Measurements from ENCODE around the gene RABEP2.

Gene RABEP2

DNA sequence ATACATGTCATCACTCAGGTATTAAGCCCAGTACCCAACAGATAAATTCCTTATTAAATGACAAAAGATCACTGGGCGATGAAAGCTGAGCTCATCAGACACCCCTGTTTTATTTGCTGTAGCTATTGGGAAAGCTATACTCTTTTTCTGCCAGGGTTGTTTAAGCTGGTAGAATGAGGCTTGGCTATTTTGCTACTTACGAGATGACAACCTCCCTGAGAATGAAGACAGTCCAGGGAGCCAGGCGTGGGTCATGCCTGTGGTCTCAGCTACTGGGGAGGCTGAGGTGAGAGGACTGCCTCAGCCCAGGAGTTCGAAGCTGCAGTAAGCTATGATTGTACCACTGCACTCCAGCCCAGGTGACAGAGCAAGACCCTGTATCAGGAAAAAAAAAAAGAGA, 65.7 kb downstream of the RABEP2 start:
- Histone ChIP-seq H3K36me3 (ENCODE audit: insufficient read depth, low read length) (0 out of 2 replicates have a peak, but pooled peaks cover 3% of the 10 kb centered on the region), H3K4me2 (ENCODE audit: insufficient read depth, low read length) (no peak overlapping the region), H4K20me1 (ENCODE audit: insufficient read depth, low read length) (no peaks in the 10 kb centered on the region), H3K79me2 (ENCODE audit: insufficient read depth, low read length) (peaks cover 27% of the 10 kb centered on the region), H3K4me3 (ENCODE audit: low read depth in 1 of 2, low read length in 2 of 2) (no peak overlapping the region), H3K27me3 (ENCODE audit: insufficient read depth, low read length, poor library complexity) (no peaks in the 10 kb centered on the region), H3K4me1 (ENCODE audit: insufficient read depth, low read length) (peaks cover 13% of the 10 kb centered on the region), H3K27ac (ENCODE audit: low read length) (no peak overlapping the region), H3K9me3 (ENCODE audit: insufficient read depth, low read length, severe bottlenecking) (no peaks in the 10 kb centered on the region), H2AFZ (ENCODE audit: low read depth, low read length) (no peak overlapping the region), H3K9ac (ENCODE audit: low read depth, low read length) (no peak overlapping the region)
- DNase-seq: no peak
- no peak for ATAC-seq (ENCODE audit: insufficient read depth, low read depth)
- no peak for TF ChIP-seq EZH2 (IDR thresholded peaks at IDR 0.05; ENCODE audit: borderline replicate concordance, low read depth, low read length, severe bottlenecking)
- TF ChIP-seq, protein P1, sequence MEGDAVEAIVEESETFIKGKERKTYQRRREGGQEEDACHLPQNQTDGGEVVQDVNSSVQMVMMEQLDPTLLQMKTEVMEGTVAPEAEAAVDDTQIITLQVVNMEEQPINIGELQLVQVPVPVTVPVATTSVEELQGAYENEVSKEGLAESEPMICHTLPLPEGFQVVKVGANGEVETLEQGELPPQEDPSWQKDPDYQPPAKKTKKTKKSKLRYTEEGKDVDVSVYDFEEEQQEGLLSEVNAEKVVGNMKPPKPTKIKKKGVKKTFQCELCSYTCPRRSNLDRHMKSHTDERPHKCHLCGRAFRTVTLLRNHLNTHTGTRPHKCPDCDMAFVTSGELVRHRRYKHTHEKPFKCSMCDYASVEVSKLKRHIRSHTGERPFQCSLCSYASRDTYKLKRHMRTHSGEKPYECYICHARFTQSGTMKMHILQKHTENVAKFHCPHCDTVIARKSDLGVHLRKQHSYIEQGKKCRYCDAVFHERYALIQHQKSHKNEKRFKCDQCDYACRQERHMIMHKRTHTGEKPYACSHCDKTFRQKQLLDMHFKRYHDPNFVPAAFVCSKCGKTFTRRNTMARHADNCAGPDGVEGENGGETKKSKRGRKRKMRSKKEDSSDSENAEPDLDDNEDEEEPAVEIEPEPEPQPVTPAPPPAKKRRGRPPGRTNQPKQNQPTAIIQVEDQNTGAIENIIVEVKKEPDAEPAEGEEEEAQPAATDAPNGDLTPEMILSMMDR (IDR thresholded peaks at IDR 0.05; ENCODE audit: borderline replicate concordance, extremely low read depth, low read length, poor library complexity, severe bottlenecking): no peak

DNA sequence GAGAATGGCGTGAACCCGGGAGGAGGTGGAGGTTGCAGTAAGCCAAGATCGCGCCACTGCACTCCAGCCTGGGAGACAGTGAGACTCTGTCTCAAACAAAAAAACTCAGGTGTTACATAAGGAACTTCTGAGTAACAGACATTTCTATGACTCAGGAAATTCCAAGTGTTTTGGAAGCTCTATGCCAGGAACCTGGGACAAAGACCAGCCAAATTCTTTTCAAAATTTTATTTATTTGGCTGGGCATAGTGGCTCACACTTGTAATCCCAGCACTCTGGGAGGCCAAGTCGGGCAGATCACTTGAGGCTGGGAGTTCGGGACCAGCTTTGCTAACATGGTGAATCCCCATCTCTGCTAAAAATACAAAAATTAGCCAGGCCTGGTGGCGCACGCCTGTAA, 66.6 kb downstream of the RABEP2 start:
- Histone ChIP-seq H3K36me3 (ENCODE audit: insufficient read depth, low read length) (no peaks in the 10 kb centered on the region), H3K27me3 (ENCODE audit: insufficient read depth, low read length, poor library complexity) (no peaks in the 10 kb centered on the region), H3K4me1 (ENCODE audit: insufficient read depth, low read length) (peaks cover 10% of the 10 kb centered on the region), H3K4me3 (ENCODE audit: low read depth in 1 of 2, low read length in 2 of 2) (no peak overlapping the region), H3K4me2 (ENCODE audit: insufficient read depth, low read length) (no peak overlapping the region), H3K9me3 (ENCODE audit: insufficient read depth, low read length, severe bottlenecking) (no peaks in the 10 kb centered on the region), H2AFZ (ENCODE audit: low read depth, low read length) (no peak overlapping the region), H3K9ac (ENCODE audit: low read depth, low read length) (no peak overlapping the region), H4K20me1 (ENCODE audit: insufficient read depth, low read length) (no peaks in the 10 kb centered on the region), H3K79me2 (ENCODE audit: insufficient read depth, low read length) (peaks cover 18% of the 10 kb centered on the region), H3K27ac (ENCODE audit: low read length) (no peak overlapping the region)
- DNase-seq (no peak), ATAC-seq (ENCODE audit: insufficient read depth, low read depth) (no peak)
- no peak for TF ChIP-seq EZH2 (IDR thresholded peaks at IDR 0.05; ENCODE audit: borderline replicate concordance, low read depth, low read length, severe bottlenecking)
- TF ChIP-seq, protein P1 (IDR thresholded peaks at IDR 0.05; ENCODE audit: borderline replicate concordance, extremely low read depth, low read length, poor library complexity, severe bottlenecking): no peak

Measured in DND-41 (cell line).